Lung (tissue), 12 donors: ENCODE results near the gene IQCK. TPM values are rescaled to one million over a fixed set of nuclear protein-coding genes. Genes with fewer than 3 reads are reported as not detected.

ENCODE experiments used
- ATAC-seq: fragments of 200-7000 bp; cut with Tn5 transposase; one replicate; pipeline ENCODE4 v1.9.1; 2020; ENCODE audit warnings: moderate number of reproducible peaks; ENCODE audit not compliant: insufficient read depth, low FRiP score
- DNase-seq, 3 donors: peaks; one replicate each; pipeline ENCODE4 v3.0.0-alpha.2; 2013 to 2017
- H3K27ac ChIP-seq, 2 donors: one replicate each; pipeline ENCODE4 v1.5.1; 2013; ENCODE audit warnings: mild to moderate bottlenecking in 2 of 2, moderate library complexity in 2 of 2, control low read depth in 1 of 2, inconsistent platforms in 1 of 2, low read depth in 1 of 2, low read length in 1 of 2
- H3K27me3 ChIP-seq, 3 donors: one replicate each; pipeline ENCODE4 v1.5.1; 2013; ENCODE audit warnings: low read length in 2 of 3; ENCODE audit not compliant: control insufficient read depth in 3 of 3, insufficient read depth in 3 of 3
- H3K36me3 ChIP-seq, 4 donors: one replicate each; pipeline ENCODE4 v1.5.1; 2013; ENCODE audit warnings: low read length in 4 of 4, mild to moderate bottlenecking in 1 of 4, moderate library complexity in 1 of 4; ENCODE audit not compliant: control insufficient read depth in 4 of 4, insufficient read depth in 4 of 4
- H3K4me1 ChIP-seq, 5 donors: one replicate each; pipeline ENCODE4 v1.5.1; 2013; ENCODE audit warnings: low read length in 5 of 5, mild to moderate bottlenecking in 2 of 5, moderate library complexity in 1 of 5; ENCODE audit not compliant: control insufficient read depth in 5 of 5, insufficient read depth in 5 of 5
- H3K4me3 ChIP-seq: one replicate; pipeline ENCODE4 v1.5.1; 2013; ENCODE audit warnings: mild to moderate bottlenecking, control low read depth, moderate library complexity
- H3K9ac ChIP-seq, 2 donors: one replicate each; pipeline ENCODE4 v1.5.1; 2013; ENCODE audit warnings: low read length in 2 of 2, control low read depth in 1 of 2; ENCODE audit not compliant: insufficient read depth in 1 of 2
- H3K9me3 ChIP-seq, 4 donors: one replicate each; pipeline ENCODE4 v1.5.1; 2013; ENCODE audit warnings: low read length in 3 of 4, mild to moderate bottlenecking in 1 of 4, moderate library complexity in 1 of 4; ENCODE audit not compliant: control insufficient read depth in 4 of 4, insufficient read depth in 3 of 4
- WGBS, 2 donors: extraction: QIAGEN DNeasy Blood & Tissue Kit; methylation state at CpG; one replicate each; pipeline ENCODE4 v1.1.7; 2013; 5-methylcytosine and 5-hydroxymethylcytosine counted together
- polyA plus RNA-seq, 2 donors: library from polyadenylated mRNA; stranded (reverse); fragments of 200-250 nt; gene quantifications; one replicate each; pipeline ENCODE4 v1.2.1, GENCODE V29; 2013
- total RNA-seq, 2 donors: library from RNA; depleted of rRNA in 1 of 2; stranded (reverse); fragments of >200 nt in 1 of 2; gene quantifications; one replicate each; pipeline ENCODE4 v1.2.1, GENCODE V29; 2014 to 2021
- TF ChIP-seq, protein P1 (sequence below): IDR thresholded peaks from 2 replicates; pipeline ENCODE4 v1.5.1; 2012; ENCODE audit warnings: mild to moderate bottlenecking; ENCODE audit errors: control extremely low read depth, extremely low read depth
- donor health status: control.
- donor health status: control.
- donor health status: Bipolar disorder and iron deficiency.
- donor health status: healthy.
- donor health status: DM: yes; HTN: yes; CAD: no.

IQCK gene
- total and polyA plus RNA-seq, 4 donors = 12.7 to 27.0 (median 20.4) TPM

DNA sequence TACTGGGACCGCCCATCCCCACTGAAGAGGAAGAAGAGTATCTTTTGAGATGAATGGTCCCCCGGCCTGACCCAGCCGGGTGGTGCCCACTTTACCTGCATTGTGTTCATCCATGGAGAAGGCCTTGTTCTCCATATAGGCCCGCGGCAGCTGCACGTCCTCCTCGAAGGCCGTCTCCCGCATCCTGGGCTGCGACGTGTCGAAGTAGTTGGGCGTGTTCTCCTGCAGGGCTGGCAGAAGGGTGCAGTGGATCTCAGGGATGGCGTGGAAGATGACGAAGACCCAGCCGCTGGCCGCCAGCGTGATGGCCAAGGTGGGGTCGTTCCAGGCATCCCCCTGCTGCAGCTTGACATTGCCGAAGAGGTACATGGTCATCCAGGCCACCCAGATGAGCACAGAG, 153.7 kb downstream of the IQCK start:
- DNase-seq (no peak), ATAC-seq (no peak)
- 96 to 97% methylated on average over 20 of the region's 20 CpGs for WGBS, 2 donors
- peaks cover 0 to 12% (median 0%) of the 10 kb centered on the region in 5 donors for H3K4me1 ChIP-seq
- H3K9ac ChIP-seq = no peak overlapping the region
- H3K4me3 ChIP-seq = no peak overlapping the region
- TF ChIP-seq, protein P1, sequence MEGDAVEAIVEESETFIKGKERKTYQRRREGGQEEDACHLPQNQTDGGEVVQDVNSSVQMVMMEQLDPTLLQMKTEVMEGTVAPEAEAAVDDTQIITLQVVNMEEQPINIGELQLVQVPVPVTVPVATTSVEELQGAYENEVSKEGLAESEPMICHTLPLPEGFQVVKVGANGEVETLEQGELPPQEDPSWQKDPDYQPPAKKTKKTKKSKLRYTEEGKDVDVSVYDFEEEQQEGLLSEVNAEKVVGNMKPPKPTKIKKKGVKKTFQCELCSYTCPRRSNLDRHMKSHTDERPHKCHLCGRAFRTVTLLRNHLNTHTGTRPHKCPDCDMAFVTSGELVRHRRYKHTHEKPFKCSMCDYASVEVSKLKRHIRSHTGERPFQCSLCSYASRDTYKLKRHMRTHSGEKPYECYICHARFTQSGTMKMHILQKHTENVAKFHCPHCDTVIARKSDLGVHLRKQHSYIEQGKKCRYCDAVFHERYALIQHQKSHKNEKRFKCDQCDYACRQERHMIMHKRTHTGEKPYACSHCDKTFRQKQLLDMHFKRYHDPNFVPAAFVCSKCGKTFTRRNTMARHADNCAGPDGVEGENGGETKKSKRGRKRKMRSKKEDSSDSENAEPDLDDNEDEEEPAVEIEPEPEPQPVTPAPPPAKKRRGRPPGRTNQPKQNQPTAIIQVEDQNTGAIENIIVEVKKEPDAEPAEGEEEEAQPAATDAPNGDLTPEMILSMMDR = no peak
- H3K9me3 ChIP-seq = peaks cover 0 to 6% (median 0%) of the 10 kb centered on the region in 4 donors
- H3K36me3 ChIP-seq = peaks cover 3 to 16% (median 8%) of the 10 kb centered on the region in 4 donors
- H3K27ac ChIP-seq = no peak overlapping the region
- no peaks in the 10 kb centered on the region for H3K27me3 ChIP-seq

DNA sequence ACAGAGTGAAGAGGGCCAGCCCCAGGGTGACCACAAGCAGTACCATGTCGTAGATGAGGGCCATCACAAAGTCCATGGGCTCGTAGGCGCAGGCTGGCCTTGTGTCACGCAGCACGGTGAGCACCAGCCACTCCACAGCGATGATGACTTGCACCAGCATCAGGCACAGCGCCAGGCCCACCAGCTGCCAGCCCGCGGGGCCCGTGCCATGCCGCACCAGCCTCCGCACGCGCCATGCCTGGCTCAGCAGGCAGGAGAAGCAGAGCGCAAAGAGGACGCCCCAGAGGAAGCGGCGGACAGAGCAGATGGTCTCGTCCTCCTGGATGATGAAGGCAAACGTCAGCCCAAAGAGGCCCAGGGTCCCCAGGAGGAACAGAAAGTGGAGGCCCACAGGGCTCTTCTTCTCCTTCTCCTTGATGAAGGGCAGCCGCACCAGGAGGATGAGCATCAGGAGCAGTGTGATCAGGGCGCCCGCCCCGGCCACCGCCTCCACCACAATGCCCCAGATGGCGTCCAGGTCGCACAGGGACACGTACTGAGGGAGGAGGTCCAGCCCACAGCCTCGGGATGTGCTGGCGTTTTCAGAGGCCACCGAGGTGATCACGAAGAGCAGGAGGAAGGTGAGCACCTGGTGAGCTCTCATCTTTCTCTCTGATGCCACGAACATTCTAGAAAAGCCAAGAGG, 154.2 kb downstream of the IQCK start:
- DNase-seq (no peak), ATAC-seq (no peak)
- Histone ChIP-seq H3K36me3 (peaks cover 3 to 16% (median 8%) of the 10 kb centered on the region in 4 donors), H3K27me3 (no peaks in the 10 kb centered on the region), H3K4me3 (no peak overlapping the region), H3K4me1 (peaks cover 0 to 14% (median 0%) of the 10 kb centered on the region in 5 donors), H3K9ac (no peak overlapping the region), H3K27ac (no peak overlapping the region), H3K9me3 (peaks cover 0 to 6% (median 0%) of the 10 kb centered on the region in 4 donors)
- 94 to 96% methylated on average over 33 of the region's 33 CpGs for WGBS, 2 donors
- TF ChIP-seq, protein P1 = no peak

DNA sequence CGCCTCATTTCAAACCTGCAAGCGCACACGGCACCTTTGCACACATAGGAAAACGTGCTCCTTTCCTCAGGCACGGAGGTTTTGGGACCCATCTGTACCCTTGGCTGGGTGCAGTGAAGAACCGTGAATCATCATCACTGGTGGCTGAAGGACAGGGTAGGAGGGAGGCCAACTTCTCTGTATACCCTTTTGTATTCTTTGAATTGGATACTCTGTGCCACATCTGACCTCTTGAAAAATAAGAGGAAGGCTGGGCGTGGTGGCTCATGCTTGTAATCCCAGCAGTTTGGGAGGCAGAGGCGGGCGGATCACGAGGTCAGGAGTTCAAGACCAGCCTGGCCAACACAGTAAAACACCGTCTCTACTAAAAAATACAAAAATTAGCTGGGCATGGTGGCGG, 154.9 kb downstream of the IQCK start:
- no peak for ATAC-seq

More for the DNA sequence above, 154.9 kb downstream of the IQCK start:
- Histone ChIP-seq H3K27me3 (no peaks in the 10 kb centered on the region), H3K4me1 (peaks cover 0 to 18% (median 0%) of the 10 kb centered on the region in 5 donors), H3K9ac (no peak overlapping the region), H3K27ac (no peak overlapping the region), H3K36me3 (peaks cover 3 to 16% (median 6%) of the 10 kb centered on the region in 4 donors), H3K4me3 (no peak overlapping the region), H3K9me3 (peaks cover 0 to 6% (median 0%) of the 10 kb centered on the region in 4 donors)
- no peak for DNase-seq
- 85 to 93% methylated on average over 12 of the region's 12 CpGs for WGBS, 2 donors
- TF ChIP-seq, protein P1 = no peak
